ENCODE measurements around the gene FAAP20. TPM values are rescaled to one million over a fixed set of nuclear protein-coding genes. Genes with fewer than 3 reads are reported as not detected.

The FAAP20 gene
- total and polyA plus RNA-seq, 9 of the 15 experiments (the other 6 are each of a cell fraction or from before 2014, with no cell fraction given), result 0.58 to 143 (median 9.9) TPM

GRCh38 chr1:2212532-2213491 lies 18.2 kb upstream of the FAAP20 start (continued):
- peak; percentile 88 for TF ChIP-seq HDAC8 (tag; IDR thresholded peaks at IDR 0.05)
- peak; percentile 23; the same call in 1 of the 2 replicates for TF ChIP-seq REST (IDR thresholded peaks at IDR 0.05; ENCODE audit: borderline replicate concordance)
- peak; percentile 66; the same call in 1 of the 2 replicates for TF ChIP-seq REST (CRISPR knock-in tag; IDR thresholded peaks at IDR 0.05; ENCODE audit: low read depth)
- no peak for TF ChIP-seq ZFP30 (CRISPR knock-in tag; IDR thresholded peaks at IDR 0.05; ENCODE audit: borderline replicate concordance)
- peak; percentile 34 to 38 for TF ChIP-seq RAD21 (CRISPR knock-in tag; conservative IDR thresholded peaks at IDR 0.05 in 1 of 2, IDR thresholded peaks at IDR 0.05 in 1 of 2)
- TF ChIP-seq ZNF3 (CRISPR knock-in tag; IDR thresholded peaks at IDR 0.05), result no peak
- peak; percentile 89 for TF ChIP-seq MEF2D (tag; conservative IDR thresholded peaks at IDR 0.05; ENCODE audit: low read depth)
- TF ChIP-seq MYBL2 (IDR thresholded peaks at IDR 0.05; ENCODE audit: low read depth), result no peak
- no peak for TF ChIP-seq MYBL2 (CRISPR knock-in tag; IDR thresholded peaks at IDR 0.05; ENCODE audit: borderline replicate concordance)
- peak; percentile 57; the same call in 1 of the 2 replicates for TF ChIP-seq MEF2A (IDR thresholded peaks at IDR 0.05; ENCODE audit: control insufficient read depth, low read depth, low read length)
- no peak for TF ChIP-seq TRIM25 (IDR thresholded peaks at IDR 0.05; ENCODE audit: borderline replicate concordance)
- peak; percentile 90 for TF ChIP-seq CTBP1 (IDR thresholded peaks at IDR 0.05; ENCODE audit: borderline replicate concordance)
- TF ChIP-seq CBX8 (IDR thresholded peaks at IDR 0.05; ENCODE audit: borderline replicate concordance, extremely low read depth, low read depth, low read length, poor library complexity, severe bottlenecking), result no peak
- TF ChIP-seq CHD1 (IDR thresholded peaks at IDR 0.05; ENCODE audit: low read length), result peak; percentile 57
- TF ChIP-seq ATF7 (IDR thresholded peaks at IDR 0.05), result peak; percentile 99
- no peak for TF ChIP-seq GATA2 (CRISPR knock-in tag; IDR thresholded peaks at IDR 0.05)
- 0 out of 2 replicates have a peak, but pooled peaks have one; percentile 12 for TF ChIP-seq SUPT5H (IDR thresholded peaks at IDR 0.05)
